ENCODE results near the gene RNF181. TPM values are rescaled to one million over a fixed set of nuclear protein-coding genes. Genes with fewer than 3 reads are reported as not detected.

RNF181 gene
- total RNA-seq, 1 donor from 2014 or later: 155 TPM

GRCh38 chr2:85598594-85599340 lies 3.2 kb downstream of the RNF181 start:
- Histone ChIP-seq H4K20me1 (ENCODE audit: insufficient read depth, low read length) (peaks cover 24% of the 10 kb centered on the region), H2AFZ (ENCODE audit: low read depth, low read length) (no peak overlapping the region), H3K36me3 (ENCODE audit: insufficient read depth, low read length) (peaks cover 8% of the 10 kb centered on the region), H3K4me3 (ENCODE audit: insufficient read depth, low read depth, low read length) (no peak overlapping the region), H3K79me2 (ENCODE audit: insufficient read depth, low read length) (peaks cover 34% of the 10 kb centered on the region), H3K4me1 (ENCODE audit: insufficient read depth, low read length) (peaks cover 21% of the 10 kb centered on the region), H3K9me3 (ENCODE audit: insufficient read depth, low read depth, low read length) (no peaks in the 10 kb centered on the region), H3K27ac (ENCODE audit: low read depth, low read length) (no peak overlapping the region), H3K4me2 (ENCODE audit: low read length) (no peak overlapping the region), H3K27me3 (ENCODE audit: insufficient read depth, low read length) (no peaks in the 10 kb centered on the region), H3K9ac (ENCODE audit: low read length) (no peak overlapping the region)
- Mint-ChIP-seq H3K27me3 (ENCODE audit: low read depth, unreplicated experiment) (no peaks in the 10 kb centered on the region), H3K36me3 (ENCODE audit: low read depth, unreplicated experiment) (peaks cover 10% of the 10 kb centered on the region), H3K9me3 (ENCODE audit: unreplicated experiment) (no peaks in the 10 kb centered on the region), H3K4me1 (ENCODE audit: low read depth, unreplicated experiment) (peaks cover 15% of the 10 kb centered on the region), H3K27ac (ENCODE audit: unreplicated experiment) (no peak overlapping the region), H3K4me3 (ENCODE audit: unreplicated experiment) (no peak overlapping the region)
- DNase-seq (ENCODE audit: low read depth) (no peak), FAIRE-seq (no peak)
- no peak for TF ChIP-seq EZH2 (IDR thresholded peaks at IDR 0.05; ENCODE audit: insufficient read depth, low read length)
- no peak for TF ChIP-seq CTCF (IDR thresholded peaks at IDR 0.05; ENCODE audit: insufficient read depth, low read depth, low read length)

- Mint-ChIP-seq H3K9me3 (ENCODE audit: unreplicated experiment) (no peaks in the 10 kb centered on the region), H3K36me3 (ENCODE audit: low read depth, unreplicated experiment) (peaks cover 10% of the 10 kb centered on the region), H3K27ac (ENCODE audit: unreplicated experiment) (no peak overlapping the region), H3K4me1 (ENCODE audit: low read depth, unreplicated experiment) (peaks cover 16% of the 10 kb centered on the region), H3K4me3 (ENCODE audit: unreplicated experiment) (no peak overlapping the region), H3K27me3 (ENCODE audit: low read depth, unreplicated experiment) (no peaks in the 10 kb centered on the region)
- Histone ChIP-seq H3K4me1 (ENCODE audit: insufficient read depth, low read length) (peaks cover 19% of the 10 kb centered on the region), H3K27me3 (ENCODE audit: insufficient read depth, low read length) (no peaks in the 10 kb centered on the region), H3K27ac (ENCODE audit: low read depth, low read length) (no peak overlapping the region), H3K4me3 (ENCODE audit: insufficient read depth, low read depth, low read length) (no peak overlapping the region), H3K9me3 (ENCODE audit: insufficient read depth, low read depth, low read length) (no peaks in the 10 kb centered on the region), H3K4me2 (ENCODE audit: low read length) (no peak overlapping the region), H3K9ac (ENCODE audit: low read length) (no peak overlapping the region), H3K36me3 (ENCODE audit: insufficient read depth, low read length) (peaks cover 8% of the 10 kb centered on the region), H2AFZ (ENCODE audit: low read depth, low read length) (no peak overlapping the region), H4K20me1 (ENCODE audit: insufficient read depth, low read length) (peaks cover 28% of the 10 kb centered on the region), H3K79me2 (ENCODE audit: insufficient read depth, low read length) (peaks cover 37% of the 10 kb centered on the region)
- DNase-seq (ENCODE audit: low read depth): no peak
- FAIRE-seq: no peak
- no peak for TF ChIP-seq EZH2 (IDR thresholded peaks at IDR 0.05; ENCODE audit: insufficient read depth, low read length)
- no peak for TF ChIP-seq CTCF (IDR thresholded peaks at IDR 0.05; ENCODE audit: insufficient read depth, low read depth, low read length)
Observed at GRCh38 chr2:85599468-85600234, 4.1 kb downstream of the RNF181 start.
